H9 (cell line): ENCODE data around the gene SPDYC. TPM values are rescaled to one million over a fixed set of nuclear protein-coding genes. Genes with fewer than 3 reads are reported as not detected.

Experiments
- DNase-seq: peaks from one replicate; pipeline ENCODE4 v3.0.0-alpha.2; 2017
- H2AFZ ChIP-seq: one replicate; pipeline ENCODE4 v1.6.1; 2013; ENCODE audit warnings: mild to moderate bottlenecking, low read length, control low read depth, moderate library complexity
- H2AK5ac ChIP-seq: 2 replicates; pipeline ENCODE4 v1.6.1; 2013; ENCODE audit warnings: low read length, control low read depth, mixed read lengths; ENCODE audit not compliant: insufficient read length
- H2BK120ac ChIP-seq: one replicate; pipeline ENCODE4 v1.6.1; 2013; ENCODE audit warnings: low read depth, mild to moderate bottlenecking, low read length, control low read depth, inconsistent platforms; ENCODE audit not compliant: poor library complexity, severe bottlenecking
- H2BK12ac ChIP-seq: 2 replicates; pipeline ENCODE4 v1.6.1; 2013; ENCODE audit warnings: low read length, control low read depth, mixed read lengths, low read depth; ENCODE audit not compliant: insufficient read length
- H2BK15ac ChIP-seq: 2 replicates; pipeline ENCODE4 v1.6.1; 2013; ENCODE audit warnings: low read depth, low read length, control low read depth
- H2BK20ac ChIP-seq: one replicate; pipeline ENCODE4 v1.6.1; 2013; ENCODE audit warnings: low read depth, mild to moderate bottlenecking, low read length, control low read depth, inconsistent platforms; ENCODE audit not compliant: poor library complexity, severe bottlenecking
- H2BK5ac ChIP-seq: 2 replicates; pipeline ENCODE4 v1.6.1; 2013; ENCODE audit warnings: low read length, control low read depth, mixed read lengths; ENCODE audit not compliant: insufficient read length
- H3K14ac ChIP-seq: 2 replicates; pipeline ENCODE4 v1.6.1; 2013; ENCODE audit warnings: low read length, control low read depth; ENCODE audit not compliant: insufficient read depth
- H3K18ac ChIP-seq: 2 replicates; pipeline ENCODE4 v1.6.1; 2013; ENCODE audit warnings: low read depth, mild to moderate bottlenecking, mixed read lengths, low read length, control low read depth; ENCODE audit not compliant: insufficient read length
- H3K23ac ChIP-seq: 2 replicates; pipeline ENCODE4 v1.6.1; 2013; ENCODE audit warnings: low read length, control low read depth, mixed read lengths, low read depth; ENCODE audit not compliant: insufficient read length
- H3K23me2 ChIP-seq: 2 replicates; pipeline ENCODE4 v1.6.1; 2013; ENCODE audit warnings: low read depth, mild to moderate bottlenecking, mixed read lengths, low read length, control low read depth; ENCODE audit not compliant: insufficient read length, poor library complexity, severe bottlenecking
- H3K27ac ChIP-seq: 2 replicates; pipeline ENCODE4 v1.5.1; 2013; ENCODE audit warnings: low read length, control low read depth, mixed read lengths, low read depth; ENCODE audit not compliant: insufficient read length
- H3K27me3 ChIP-seq: 2 replicates; pipeline ENCODE4 v1.6.1; 2013; ENCODE audit warnings: low read length, control low read depth, inconsistent platforms; ENCODE audit not compliant: insufficient read depth
- H3K4ac ChIP-seq: 2 replicates; pipeline ENCODE4 v1.6.1; 2013; ENCODE audit warnings: low read depth, mild to moderate bottlenecking, control low read depth, inconsistent platforms, low read length, moderate library complexity
- H3K4me1 ChIP-seq: 2 replicates; pipeline ENCODE4 v1.6.1; 2013; ENCODE audit warnings: low read length, control low read depth, inconsistent platforms; ENCODE audit not compliant: insufficient read depth
- H3K4me2 ChIP-seq: 2 replicates; pipeline ENCODE4 v1.6.1; 2013; ENCODE audit warnings: low read length, control low read depth, mixed read lengths; ENCODE audit not compliant: insufficient read length, insufficient read depth
- H3K56ac ChIP-seq: 2 replicates; pipeline ENCODE4 v1.6.1; 2013; ENCODE audit warnings: low read depth, mild to moderate bottlenecking, mixed read lengths, low read length, control low read depth; ENCODE audit not compliant: insufficient read length
- H3K79me1 ChIP-seq: 2 replicates; pipeline ENCODE4 v1.6.1; 2013; ENCODE audit warnings: low read depth, mild to moderate bottlenecking, moderate library complexity, low read length, control low read depth, inconsistent platforms; ENCODE audit not compliant: insufficient read depth, poor library complexity, severe bottlenecking
- H3K79me2 ChIP-seq: 2 replicates; pipeline ENCODE4 v1.6.1; 2013; ENCODE audit warnings: low read length, control low read depth, inconsistent platforms; ENCODE audit not compliant: insufficient read depth
- H3K9ac ChIP-seq: 2 replicates; pipeline ENCODE4 v1.6.1; 2013; ENCODE audit warnings: low read length, control low read depth, mixed read lengths; ENCODE audit not compliant: insufficient read length; ENCODE audit errors: extremely low read depth
- H3K9me3 ChIP-seq: one replicate; pipeline ENCODE4 v1.6.1; 2013; ENCODE audit warnings: low read depth, low read length, inconsistent platforms; ENCODE audit not compliant: control insufficient read depth
- H3T11ph ChIP-seq: one replicate; pipeline ENCODE4 v1.6.1; 2013; ENCODE audit warnings: mild to moderate bottlenecking, low read length, control low read depth, inconsistent platforms
- H4K20me1 ChIP-seq: one replicate; pipeline ENCODE4 v1.6.1; 2013; ENCODE audit not compliant: control insufficient read depth, insufficient read length, insufficient read depth
- H4K5ac ChIP-seq: 2 replicates; pipeline ENCODE4 v1.6.1; 2013; ENCODE audit warnings: low read depth, mild to moderate bottlenecking, mixed read lengths, low read length, control low read depth; ENCODE audit not compliant: insufficient read length
- H4K8ac ChIP-seq: replicated peaks from 2 replicates; pipeline ENCODE4 v1.6.1; 2013; ENCODE audit warnings: low read length, control low read depth, mixed read lengths, low read depth; ENCODE audit not compliant: insufficient read length
- H4K91ac ChIP-seq: 2 replicates; pipeline ENCODE4 v1.6.1; 2013; ENCODE audit warnings: low read depth, mild to moderate bottlenecking, moderate library complexity, mixed read lengths, low read length, control low read depth; ENCODE audit not compliant: insufficient read length
- H3K27ac Mint-ChIP-seq, 3 experiments: 2 replicates in 2 of 3; 3 replicates in 1 of 3; pipeline ENCODE4 v1.8.0; 2020 to 2021; ENCODE audit warnings: mixed read lengths in 3 of 3, mild to moderate bottlenecking in 1 of 3, moderate library complexity in 1 of 3
- H3K27me3 Mint-ChIP-seq: 2 replicates; pipeline ENCODE4 v1.8.0; 2021; ENCODE audit warnings: low read depth, mild to moderate bottlenecking, moderate library complexity, mixed read lengths
- H3K36me3 Mint-ChIP-seq, 3 experiments: 2 replicates in 2 of 3; 3 replicates in 1 of 3; pipeline ENCODE4 v1.8.0; 2020 to 2021; ENCODE audit warnings: low read depth in 3 of 3, mixed read lengths in 3 of 3; ENCODE audit not compliant: insufficient read depth in 1 of 3
- H3K4me1 Mint-ChIP-seq, 2 experiments: 2 replicates each; pipeline ENCODE4 v1.8.0; 2020; ENCODE audit warnings: mixed read lengths in 2 of 2
- H3K4me3 Mint-ChIP-seq, 2 experiments: 2 replicates in 1 of 2; 3 replicates in 1 of 2; pipeline ENCODE4 v1.8.0; 2020 to 2021; ENCODE audit warnings: mild to moderate bottlenecking in 2 of 2, mixed read lengths in 2 of 2, moderate library complexity in 1 of 2
- H3K9me3 Mint-ChIP-seq, 2 experiments: 2 replicates in 1 of 2; 3 replicates in 1 of 2; pipeline ENCODE4 v1.8.0; 2020; ENCODE audit warnings: mild to moderate bottlenecking in 2 of 2, mixed read lengths in 2 of 2, moderate library complexity in 1 of 2
- WGBS: extraction: QIAGEN DNeasy Blood & Tissue Kit; methylation state at CpG from one replicate; pipeline ENCODE4 v1.1.7; 2013; ENCODE audit warnings: missing lambda C conversion rate, low lambda C conversion rate, mixed read lengths; ENCODE audit not compliant: insufficient read length; ENCODE audit errors: extremely low coverage; 5-methylcytosine and 5-hydroxymethylcytosine counted together
- total RNA-seq: library from RNA; stranded (reverse); gene quantifications from 2 replicates; pipeline ENCODE4 v1.2.1, GENCODE V29; 2021
- TF ChIP-seq, protein P1 (sequence below): fragments of 200-600 bp; sonication (generic); conservative IDR thresholded peaks from 3 replicates; pipeline ENCODE4 v1.8.0; 2021; ENCODE audit warnings: antibody characterized with exemption, mild to moderate bottlenecking

Gene SPDYC
- total RNA-seq, 1 experiment from 2014 or later, result 0.61 TPM

DNA sequence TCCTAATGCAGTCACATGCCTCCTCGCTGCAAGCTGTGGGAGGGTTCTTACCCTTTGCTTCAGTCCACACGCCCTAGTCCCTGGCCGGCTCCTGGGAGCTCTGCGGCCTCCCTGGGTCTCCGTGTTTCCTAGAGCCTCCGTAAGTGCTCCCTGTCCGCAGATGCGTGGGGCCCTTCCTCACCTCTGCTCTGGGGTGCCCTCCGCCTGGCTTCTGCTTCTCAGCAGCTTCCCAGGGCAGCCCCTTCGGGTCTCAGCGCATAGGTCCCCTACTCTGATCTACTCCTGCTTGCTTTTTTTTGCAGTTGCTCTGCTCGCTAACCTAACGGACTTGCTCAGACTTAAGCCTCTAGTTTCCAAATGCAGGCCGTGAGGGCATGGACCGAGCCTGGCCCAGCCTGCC, 34.1 kb downstream of the SPDYC start:
- Histone ChIP-seq H3K4me1 (no peaks in the 10 kb centered on the region), H4K8ac (no peak overlapping the region), H2BK20ac (no peak overlapping the region), H4K91ac (no peak overlapping the region), H2BK15ac (no peak overlapping the region), H4K5ac (no peak overlapping the region), H3K23me2 (no peaks in the 10 kb centered on the region), H3K27me3 (no peaks in the 10 kb centered on the region), H3K4me2 (peak overlapping the region; percentile 15), H4K20me1 (no peaks in the 10 kb centered on the region), H3K14ac (no peak overlapping the region; the same call in 1 of the 2 replicates), H3K79me2 (no peaks in the 10 kb centered on the region), H2BK12ac (no peak overlapping the region), H3K9ac (no peak overlapping the region), H3T11ph (no peak overlapping the region), H3K23ac (no peak overlapping the region), H2BK5ac (no peak overlapping the region), H3K18ac (no peak overlapping the region), H3K9me3 (no peaks in the 10 kb centered on the region), H2AFZ (no peak overlapping the region), H2BK120ac (no peak overlapping the region), H3K27ac (no peak overlapping the region), H2AK5ac (no peak overlapping the region), H3K79me1 (no peaks in the 10 kb centered on the region), H3K56ac (no peak overlapping the region), H3K4ac (no peak overlapping the region)
- H3K27me3 Mint-ChIP-seq, result no peaks in the 10 kb centered on the region
- H3K9me3 Mint-ChIP-seq, result no peaks in the 10 kb centered on the region
- H3K4me3 Mint-ChIP-seq, result no peak overlapping the region
- H3K27ac Mint-ChIP-seq, result peak overlapping the region in 1 of 3 experiments; percentile 35; a peak in 1 of 7 replicates
- no CpG with 5 or more reads among the region's 15 CpGs for WGBS
- H3K36me3 Mint-ChIP-seq, result peaks cover 20 to 72% (median 62%) of the 10 kb centered on the region in 3 experiments; a peak in 6 of 7 replicates
- no peak for DNase-seq
- TF ChIP-seq, protein P1, sequence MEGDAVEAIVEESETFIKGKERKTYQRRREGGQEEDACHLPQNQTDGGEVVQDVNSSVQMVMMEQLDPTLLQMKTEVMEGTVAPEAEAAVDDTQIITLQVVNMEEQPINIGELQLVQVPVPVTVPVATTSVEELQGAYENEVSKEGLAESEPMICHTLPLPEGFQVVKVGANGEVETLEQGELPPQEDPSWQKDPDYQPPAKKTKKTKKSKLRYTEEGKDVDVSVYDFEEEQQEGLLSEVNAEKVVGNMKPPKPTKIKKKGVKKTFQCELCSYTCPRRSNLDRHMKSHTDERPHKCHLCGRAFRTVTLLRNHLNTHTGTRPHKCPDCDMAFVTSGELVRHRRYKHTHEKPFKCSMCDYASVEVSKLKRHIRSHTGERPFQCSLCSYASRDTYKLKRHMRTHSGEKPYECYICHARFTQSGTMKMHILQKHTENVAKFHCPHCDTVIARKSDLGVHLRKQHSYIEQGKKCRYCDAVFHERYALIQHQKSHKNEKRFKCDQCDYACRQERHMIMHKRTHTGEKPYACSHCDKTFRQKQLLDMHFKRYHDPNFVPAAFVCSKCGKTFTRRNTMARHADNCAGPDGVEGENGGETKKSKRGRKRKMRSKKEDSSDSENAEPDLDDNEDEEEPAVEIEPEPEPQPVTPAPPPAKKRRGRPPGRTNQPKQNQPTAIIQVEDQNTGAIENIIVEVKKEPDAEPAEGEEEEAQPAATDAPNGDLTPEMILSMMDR, result no peak
- peaks cover 11 to 18% of the 10 kb centered on the region in 2 experiments for H3K4me1 Mint-ChIP-seq
